ENCODE measurements around the gene RIBC2.
"Not testable (repeated sequence)": the region's sequence is repeated elsewhere in the genome, so short reads cannot be mapped to it uniquely, and the experiment has no call there.

Gene RIBC2

DNA sequence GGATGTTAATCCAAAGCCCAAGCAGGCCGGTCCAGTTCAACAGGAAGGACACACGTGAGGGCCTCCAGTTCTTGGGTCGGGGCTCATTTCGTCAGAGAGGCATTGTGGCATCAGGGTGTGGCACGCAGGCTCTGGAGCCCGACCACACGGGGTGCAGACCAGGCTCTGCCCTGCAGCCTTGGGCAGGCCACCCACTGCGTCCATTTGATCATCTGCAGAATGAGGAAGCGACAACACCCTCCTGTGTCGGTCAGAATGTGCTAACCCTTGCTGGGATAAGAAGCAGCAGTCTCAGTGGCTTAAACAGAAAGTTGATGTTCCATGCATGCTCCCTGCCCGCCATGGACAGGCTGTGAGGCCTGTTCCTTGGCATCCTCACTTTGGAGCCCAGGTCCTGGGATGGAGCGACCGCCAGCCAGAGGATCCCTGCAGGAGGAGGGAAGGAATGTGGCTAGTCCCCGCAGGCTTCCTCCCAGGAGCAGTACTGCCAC lies 10.8 kb downstream of the RIBC2 start:
- no peak overlapping the region for H3K4me3 ChIP-seq (ENCODE audit: low read depth, low read length)

DNA sequence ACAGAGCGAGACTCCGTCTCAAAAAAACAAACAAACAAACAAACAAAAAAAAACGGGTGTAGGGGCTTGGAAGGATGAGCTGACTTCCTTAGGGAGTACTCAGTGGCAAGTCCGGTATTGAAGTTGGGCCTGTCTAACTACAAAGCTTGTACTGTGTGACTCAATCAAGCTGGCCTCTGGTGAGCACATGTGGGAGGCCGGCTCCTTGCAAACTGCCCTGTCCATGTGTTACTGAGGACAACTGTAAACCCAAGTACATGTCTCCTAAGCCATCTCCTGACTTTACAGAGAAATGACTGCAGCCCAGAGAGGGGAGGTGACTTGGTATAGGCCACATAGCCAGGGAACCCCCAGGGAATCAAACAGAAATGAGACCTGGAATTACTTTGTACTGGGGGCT lies 11.6 kb downstream of the RIBC2 start:
- no peak overlapping the region for H3K4me3 ChIP-seq (ENCODE audit: low read depth, low read length)

DNA sequence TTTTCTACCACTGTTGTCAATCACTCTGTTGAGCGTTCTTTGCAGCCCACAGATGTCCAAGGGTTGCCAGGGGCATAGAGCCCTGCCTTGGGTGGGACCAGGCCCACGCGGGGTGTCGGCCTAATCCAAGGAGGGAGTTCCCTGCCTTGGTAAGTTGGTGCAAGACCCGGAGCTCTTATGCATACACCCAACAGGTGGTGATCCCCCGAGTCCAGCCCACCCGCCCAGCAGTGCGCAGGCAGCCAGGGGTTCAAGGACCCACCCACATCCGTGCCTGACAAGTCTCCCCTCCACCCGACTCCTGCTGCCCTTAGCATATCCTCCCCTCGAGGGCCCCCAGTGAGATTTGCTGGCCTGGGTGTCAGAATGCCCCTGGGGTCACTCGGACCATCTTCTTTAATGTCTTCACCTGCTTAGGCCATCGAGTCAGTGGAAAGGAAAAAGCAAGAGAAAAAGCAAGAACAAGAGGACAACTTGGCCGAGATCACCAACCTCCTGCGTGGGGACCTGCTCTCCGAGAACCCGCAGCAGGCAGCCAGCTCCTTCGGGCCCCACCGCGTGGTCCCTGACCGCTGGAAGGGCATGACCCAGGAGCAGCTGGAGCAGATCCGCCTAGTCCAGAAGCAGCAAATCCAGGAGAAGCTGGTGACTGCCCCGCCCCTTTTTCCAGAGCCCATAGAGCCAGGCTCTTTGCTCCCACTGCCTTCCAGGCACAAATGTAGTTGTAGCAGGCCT lies 12.2 kb downstream of the RIBC2 start:
- no peak overlapping the region for H3K4me3 ChIP-seq (ENCODE audit: low read depth, low read length)

DNA sequence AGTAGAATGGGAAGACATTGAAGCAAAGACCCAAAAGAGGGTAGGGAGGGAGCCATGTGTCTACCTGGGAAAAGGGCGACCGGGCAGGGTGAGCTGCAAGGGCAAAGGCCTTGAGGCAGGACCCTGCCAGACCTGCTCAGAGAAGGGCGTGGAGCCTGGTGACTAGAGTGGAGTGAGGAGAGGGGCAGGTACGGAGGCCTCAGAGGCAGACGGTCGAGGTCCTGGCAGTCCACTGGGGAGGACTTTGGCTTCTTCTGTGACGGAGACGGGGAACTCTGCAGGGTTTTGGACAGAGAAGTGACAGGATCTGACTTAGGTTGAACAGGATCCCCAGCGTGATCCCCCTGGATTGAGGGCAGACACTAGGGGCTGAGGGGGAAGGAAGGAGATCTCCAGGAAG lies 12.9 kb downstream of the RIBC2 start:
- no peak overlapping the region for H3K4me3 ChIP-seq (ENCODE audit: low read depth, low read length)

DNA sequence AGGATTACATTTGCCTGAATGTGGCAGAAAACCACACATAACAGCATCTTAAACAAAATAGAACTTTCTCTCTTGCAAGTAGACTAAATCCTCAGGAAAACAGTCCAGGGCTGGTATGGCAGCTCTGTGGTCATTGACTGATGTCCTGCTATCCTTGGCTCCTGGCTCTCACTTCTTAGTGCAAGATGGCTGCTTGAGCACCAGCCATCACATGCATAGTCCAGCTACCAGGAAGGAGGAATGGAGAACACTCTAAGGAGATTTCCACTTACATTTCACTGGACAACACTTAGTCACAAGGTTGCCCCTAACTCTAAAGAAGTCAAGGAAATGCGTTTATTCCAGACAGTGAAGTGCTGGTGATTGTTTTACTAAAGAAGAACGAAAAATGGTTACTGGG lies 13.6 kb downstream of the RIBC2 start:
- H3K4me3 ChIP-seq (ENCODE audit: low read depth, low read length): no peak overlapping the region

DNA sequence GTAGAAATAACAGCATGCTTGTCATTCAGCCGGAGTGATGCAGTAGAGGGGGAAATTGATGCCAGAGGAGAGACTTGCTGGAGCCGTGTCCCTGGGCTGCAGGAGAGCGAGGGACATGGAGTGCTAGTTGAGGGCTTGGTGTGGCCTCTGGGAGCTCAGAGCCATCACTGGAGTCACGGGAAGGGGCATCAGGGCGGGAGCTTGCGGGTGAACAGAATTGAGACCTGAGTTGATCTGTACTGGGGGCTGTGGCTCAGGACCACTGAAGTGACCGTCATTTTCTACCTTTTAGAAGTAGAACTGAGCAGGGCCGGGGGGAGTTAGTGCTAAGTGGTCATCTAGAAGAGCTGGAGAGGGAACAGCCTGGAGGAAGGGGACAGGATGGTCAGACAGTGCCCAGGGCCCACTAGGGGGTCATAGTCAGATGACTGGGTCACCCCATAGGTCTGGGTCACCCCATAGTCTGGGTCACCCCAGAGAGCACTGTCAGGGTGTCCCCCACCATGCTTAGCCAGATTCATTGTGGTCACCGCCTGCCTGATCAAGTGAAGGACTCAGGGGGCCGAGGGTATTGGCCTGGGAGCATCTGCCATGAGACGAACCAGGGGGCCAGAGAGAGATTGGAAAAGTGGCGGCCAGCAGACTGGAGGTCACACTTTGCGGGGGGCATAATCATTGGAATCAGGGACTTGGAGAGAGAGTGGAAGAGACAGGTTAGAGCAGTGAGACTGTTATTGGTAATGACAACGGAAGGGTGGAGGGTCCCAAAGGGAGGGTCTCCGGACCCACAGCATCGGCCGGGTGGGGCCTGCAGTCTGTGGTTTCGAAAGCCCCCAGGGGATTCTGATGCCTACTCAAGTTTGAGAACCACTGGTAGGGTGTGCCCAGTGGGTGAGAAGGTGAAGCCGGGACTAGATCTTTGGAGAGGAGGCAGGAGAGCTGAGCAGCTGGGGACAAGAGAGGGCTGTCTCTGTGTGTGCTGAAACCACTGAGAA lies 15.2 kb downstream of the RIBC2 start:
- H3K4me3 ChIP-seq (ENCODE audit: low read depth, low read length): no peak overlapping the region

DNA sequence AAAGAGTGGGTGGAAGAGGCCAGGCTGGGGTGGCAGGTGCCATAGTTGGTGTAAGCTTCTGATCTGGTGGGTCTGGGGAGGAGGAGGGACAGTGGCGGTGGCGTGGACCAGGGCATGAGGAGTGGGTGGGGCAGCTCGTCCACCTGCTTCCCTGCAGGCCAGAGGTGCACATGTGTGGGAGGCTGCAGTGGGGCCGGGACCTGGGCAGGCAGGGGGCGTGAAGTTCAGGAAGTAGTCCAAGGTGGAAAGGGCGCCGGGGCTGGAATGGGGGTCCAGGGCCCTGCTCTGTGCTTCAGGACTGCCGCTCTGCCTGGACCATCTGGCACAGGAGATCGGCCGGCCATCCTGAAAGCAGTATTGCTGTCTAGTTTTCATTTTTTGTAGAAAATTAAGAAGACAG lies 15.9 kb downstream of the RIBC2 start:
- no peak overlapping the region for H3K4me3 ChIP-seq (ENCODE audit: low read depth, low read length)

DNA sequence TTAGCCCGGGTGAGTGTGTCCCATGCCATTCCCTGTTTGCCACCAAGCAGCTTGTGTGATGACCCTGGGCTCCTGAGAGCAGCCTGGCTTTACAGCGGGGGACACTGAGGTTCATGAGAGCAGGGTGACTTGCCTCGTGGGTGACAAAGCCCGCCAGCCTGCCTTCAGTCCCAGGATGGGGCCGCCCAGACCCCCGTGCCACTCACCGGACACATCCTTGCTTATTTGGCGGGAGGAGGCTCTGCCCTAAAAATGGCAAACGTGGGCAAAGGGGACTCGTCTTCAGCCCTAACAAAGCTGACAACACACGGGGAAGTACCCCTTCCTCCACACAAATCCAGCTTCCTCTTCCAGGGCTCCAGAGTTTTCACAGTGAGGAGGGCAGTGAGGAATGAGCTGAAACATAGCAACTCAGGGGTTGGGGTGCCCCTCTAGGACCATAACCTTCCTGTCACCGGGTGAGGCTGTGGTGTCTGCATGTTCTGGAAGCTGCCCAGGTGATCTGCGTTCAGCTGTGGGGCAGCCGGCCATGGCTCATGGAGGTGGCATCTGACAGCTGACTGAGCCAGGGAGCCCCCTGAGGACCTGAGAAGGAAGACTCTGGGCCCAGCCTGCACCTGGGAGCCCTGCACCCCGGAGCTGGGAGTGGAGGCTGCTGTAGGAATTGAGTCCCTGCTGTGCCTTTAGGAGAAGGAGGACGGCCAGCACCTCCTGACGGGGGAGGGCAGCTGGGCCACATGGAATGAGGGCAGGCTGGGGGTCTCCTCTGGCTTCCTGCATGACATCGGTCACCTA lies 16.7 kb downstream of the RIBC2 start:
- no peak overlapping the region for H3K4me3 ChIP-seq (ENCODE audit: low read depth, low read length)

DNA sequence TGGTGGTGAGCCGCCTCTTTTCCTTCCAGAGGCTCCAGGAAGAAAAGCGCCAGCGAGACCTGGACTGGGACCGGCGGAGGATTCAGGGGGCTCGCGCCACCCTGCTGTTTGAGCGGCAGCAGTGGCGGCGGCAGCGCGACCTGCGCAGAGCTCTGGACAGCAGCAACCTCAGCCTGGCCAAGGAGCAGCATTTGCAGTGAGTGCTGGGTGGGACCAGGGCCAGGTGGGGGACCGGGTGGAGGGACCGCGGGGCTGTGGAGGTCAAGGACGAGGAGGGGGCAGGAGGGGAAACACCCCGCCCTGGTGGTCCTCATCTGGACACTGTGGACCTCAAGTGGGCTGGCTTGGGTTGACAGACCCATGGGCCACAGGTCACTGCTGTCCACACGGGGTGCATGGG lies 17.4 kb downstream of the RIBC2 start:
- no peak overlapping the region for H3K4me3 ChIP-seq (ENCODE audit: low read depth, low read length)

DNA sequence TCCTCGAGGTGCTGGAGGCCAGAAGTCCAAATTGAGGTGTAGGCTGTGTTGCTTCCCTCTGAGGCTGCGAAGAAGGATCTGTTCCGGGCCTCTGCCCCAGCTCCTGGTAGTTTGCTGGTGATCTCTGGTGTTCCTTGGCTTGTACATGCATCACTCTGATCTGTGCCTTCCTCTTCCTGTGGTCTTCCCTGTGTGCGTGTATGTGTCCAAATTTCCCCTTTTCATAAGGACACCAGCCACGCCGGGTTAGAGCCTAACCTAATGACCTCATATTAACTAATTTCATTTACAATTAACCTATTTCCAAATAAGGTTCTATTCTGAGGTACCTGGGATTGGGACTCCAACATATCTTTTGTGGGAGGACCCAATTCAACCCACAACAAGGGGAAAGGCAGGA lies 21.5 kb downstream of the RIBC2 start:
- H3K4me3 ChIP-seq (ENCODE audit: low read depth, low read length): no peak overlapping the region

DNA sequence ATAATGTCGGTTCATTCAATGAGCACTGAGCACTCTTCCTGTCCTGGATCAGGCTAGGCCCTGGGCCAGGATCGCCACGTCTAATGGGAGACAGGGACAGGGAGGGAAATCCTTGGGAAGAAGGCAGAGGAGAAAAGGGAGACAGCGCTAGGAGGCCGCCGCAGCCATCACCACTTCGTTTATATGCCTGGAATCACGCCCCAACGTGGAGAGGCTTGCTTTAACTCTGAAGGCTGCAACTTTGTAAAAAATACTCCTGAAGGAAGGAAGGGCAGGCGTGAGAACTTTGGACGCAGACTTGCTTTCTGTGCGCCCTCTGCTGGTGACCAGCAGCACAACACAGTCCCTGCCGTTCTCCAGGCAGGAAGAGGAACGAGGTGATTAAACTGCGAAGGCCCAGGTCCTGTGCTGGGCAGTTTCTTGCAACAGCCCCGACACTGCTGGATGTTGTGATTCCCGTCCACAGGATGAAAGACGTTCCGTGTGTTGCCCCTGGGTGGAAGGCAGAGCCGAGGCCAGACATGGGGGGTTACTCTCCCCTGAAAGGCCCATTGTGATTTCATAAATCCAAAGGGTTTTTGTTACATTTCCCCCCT lies 22.1 kb downstream of the RIBC2 start:
- no peak overlapping the region for H3K4me3 ChIP-seq (ENCODE audit: low read depth, low read length)

DNA sequence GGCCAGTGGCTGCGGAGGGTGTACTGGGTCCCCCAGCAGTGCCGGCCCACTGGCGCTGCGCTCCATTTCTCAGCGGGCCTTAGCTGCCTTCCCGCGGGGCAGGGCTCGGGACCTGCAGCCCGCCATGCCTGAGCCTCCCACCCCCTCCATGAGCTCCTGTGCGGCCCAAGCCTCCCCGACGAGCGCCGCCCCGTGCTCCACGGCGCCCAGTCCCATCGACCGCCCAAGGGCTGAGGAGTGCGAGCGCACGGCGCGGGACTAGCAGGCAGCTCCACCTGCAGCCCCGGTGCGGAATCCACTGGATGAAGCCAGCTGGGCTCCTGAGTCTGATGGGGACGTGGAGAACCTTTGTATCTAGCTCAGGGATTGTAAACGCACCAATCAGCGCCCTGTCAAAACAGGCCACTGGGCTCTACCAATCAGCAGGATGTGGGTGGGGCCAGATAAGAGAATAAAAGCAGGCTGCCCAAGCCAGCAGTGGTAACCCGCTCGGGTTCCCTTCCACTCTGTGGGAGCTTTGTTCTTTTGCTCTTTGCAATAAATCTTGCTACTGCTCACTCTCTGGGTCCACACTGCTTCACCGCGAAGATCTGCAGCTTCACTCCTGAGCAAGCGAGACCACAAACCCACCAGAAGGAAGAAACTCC lies 23.5 kb downstream of the RIBC2 start:
- H3K4me3 ChIP-seq (ENCODE audit: low read depth, low read length): not testable (repeated sequence)

DNA sequence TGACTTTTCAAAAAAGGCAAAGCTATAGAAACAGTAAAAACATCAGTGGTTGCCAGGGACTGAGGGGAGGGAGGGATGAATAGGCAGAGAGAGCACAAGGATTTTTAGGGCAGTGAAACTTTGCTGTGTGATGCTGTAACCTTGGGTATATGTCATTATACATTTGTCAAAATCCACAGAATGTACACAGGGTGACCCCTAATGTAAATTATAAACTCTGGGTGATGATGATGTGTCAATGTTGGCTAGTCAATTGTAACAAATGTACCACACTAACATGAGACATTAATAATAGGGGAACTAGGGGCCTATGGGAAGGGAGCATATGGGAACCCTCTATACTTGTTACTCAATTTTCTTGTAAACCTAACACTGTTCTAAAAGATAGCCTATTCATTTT lies 24.8 kb downstream of the RIBC2 start:
- H3K4me3 ChIP-seq (ENCODE audit: low read depth, low read length): no peak overlapping the region

DNA sequence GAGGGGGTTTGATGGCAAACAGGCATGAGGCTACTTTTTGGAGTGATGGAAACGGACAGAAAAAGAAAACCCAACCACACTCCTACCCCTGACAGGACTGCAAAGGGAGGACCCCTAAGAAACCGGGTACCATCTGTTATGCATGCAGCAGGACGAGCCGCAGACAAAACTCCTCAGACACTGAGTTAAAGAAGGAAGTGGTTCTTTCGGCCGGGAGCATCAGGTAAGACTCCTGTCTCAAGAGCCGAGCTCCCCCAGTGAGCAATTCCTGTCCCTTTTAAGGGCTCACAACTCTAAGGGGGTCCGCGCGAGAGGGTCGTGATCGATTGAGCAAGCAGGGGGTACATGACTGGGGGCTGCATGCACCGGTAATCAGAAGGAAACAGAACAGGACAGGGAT lies 27.2 kb downstream of the RIBC2 start:
- H3K4me3 ChIP-seq (ENCODE audit: low read depth, low read length): not testable (repeated sequence)

DNA sequence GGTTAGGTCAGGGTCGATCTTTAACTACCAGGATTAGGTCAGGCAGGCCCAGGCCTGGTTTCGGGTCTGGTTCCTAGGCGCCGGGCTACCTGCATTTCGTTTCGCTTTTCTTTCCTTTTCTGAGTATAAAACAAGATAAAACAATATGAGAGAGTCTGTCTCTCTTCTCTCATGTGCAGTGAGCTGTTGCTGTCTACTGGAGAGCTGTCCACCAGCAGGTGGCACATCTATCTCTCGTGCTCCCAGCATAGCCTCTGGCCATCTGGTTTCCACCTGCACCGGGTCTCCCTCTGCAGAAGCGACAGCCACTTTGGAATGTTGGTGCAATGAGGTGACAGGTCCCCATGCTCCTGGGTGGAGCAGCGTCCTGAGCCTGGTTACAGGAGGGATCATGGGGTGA lies 27.6 kb downstream of the RIBC2 start:
- H3K4me3 ChIP-seq (ENCODE audit: low read depth, low read length): no peak overlapping the region

DNA sequence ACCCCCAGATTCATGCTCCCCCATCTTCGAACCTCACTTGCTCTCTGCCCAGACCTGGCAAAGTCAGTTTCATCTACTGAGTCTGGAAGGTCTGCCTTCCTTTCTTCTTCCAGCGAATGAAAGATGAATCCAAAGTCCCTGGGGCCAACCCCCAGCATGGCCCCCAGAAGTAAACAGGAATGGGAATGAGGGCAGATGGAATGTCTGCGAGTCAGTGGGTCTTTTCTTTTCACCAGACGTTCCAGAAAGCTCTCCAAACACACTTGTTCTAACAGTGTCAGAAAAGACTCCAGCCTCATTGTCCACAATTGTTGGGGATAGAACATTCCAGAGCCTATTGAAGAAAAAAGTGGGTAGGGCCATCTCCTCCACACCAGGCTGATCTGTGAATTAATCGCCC lies 28.6 kb downstream of the RIBC2 start:
- H3K4me3 ChIP-seq (ENCODE audit: low read depth, low read length): no peak overlapping the region

DNA sequence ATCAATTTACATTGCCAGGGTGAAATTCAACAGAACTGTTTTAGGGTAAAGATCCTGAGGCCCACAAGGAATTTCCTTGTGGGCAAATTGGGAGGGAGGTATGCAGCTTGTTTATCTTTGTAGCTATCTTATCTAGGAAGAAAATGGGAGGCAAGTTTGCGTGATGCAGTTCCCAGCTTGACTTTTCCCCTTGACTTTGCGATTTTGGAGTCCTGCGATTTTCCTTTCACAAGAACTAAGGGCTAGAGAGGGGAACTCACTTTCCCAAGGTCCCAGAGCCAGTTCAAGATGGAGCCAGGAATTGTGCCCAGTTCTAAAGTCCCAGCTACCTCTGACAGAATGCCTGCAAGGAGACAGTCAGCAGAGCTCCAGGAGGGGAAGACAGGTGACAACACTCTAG lies 30.7 kb downstream of the RIBC2 start:
- H3K4me3 ChIP-seq (ENCODE audit: low read depth, low read length): no peak overlapping the region

DNA sequence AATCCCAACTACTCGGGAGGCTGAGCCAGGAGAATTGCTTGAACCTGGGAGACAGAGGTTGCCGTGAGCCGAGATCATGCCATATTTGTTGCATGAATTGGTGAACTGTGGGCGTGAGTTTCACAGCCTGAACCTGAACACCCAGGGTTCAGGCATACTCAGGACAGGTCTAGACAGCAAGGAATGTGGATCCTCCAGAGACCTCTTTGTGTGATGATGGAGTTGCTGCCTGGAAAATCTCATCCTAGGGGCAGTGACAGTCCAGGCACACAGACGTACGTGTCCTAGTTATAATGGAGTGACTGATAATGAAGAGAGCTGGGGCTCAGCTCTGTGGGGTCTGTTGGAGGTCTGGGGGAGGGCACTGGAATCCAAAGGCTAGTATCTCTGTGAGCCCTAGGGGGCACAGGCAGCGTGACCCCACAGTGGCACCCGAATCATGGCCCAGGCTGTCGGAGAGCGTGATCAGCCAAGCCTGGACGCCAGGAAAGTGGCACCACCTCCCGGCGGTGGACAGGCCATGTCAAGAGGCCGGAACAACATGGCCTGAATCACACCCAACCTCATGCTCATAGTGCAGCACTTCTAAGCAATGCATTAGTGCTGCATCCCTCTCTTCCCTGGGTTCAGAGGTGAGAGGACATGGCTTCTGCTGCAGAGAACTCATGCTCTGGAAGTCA lies 31.7 kb downstream of the RIBC2 start:
- no peak overlapping the region for H3K4me3 ChIP-seq (ENCODE audit: low read depth, low read length)

DNA sequence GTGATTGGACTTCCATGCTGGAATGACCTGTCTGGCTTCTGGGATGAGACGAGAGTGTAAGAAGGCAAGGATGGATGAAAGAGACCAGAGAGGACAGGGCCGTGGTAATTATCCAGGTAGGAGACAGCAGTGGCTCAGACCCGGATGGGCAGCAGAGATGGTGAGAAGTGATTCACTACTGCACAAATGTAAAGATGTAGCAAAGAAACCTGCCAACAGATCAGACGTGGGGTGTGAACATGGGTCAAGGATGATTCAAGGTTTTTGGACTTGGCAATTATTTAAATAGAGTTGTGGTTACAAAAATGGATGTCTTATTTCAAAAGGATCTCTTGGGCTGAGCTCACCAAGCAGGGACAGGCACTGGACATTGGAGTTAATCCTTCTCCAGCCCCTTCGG lies 32.7 kb downstream of the RIBC2 start:
- no peak overlapping the region for H3K4me3 ChIP-seq (ENCODE audit: low read depth, low read length)

DNA sequence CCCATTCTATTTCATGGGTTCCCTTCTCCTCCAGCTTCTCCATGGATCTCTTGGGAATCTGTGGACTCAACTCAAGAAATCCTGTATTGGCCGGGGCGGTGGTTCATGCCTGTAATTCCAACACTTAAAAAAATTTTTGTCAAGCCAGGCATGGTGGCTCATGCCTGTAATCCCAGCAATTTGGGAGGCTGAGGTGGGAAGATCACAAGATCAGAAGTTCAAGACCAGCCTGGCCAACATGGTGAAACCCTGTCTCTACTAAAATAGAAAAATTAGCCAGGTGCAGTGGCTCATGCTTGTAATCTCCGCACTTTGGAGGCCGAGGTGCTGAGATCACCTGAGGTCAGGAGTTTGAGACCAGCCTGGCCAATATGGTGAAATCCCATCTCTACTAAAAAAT lies 34.1 kb downstream of the RIBC2 start:
- H3K4me3 ChIP-seq (ENCODE audit: low read depth, low read length): not testable (repeated sequence)
